Activated T-helper 1 cell treated with anti-CD3 and anti-CD28 coated beads, Interleukin-2, amount 50 U/mL, for 16 hours (primary cell): ENCODE measurements around the gene RBCK1.

Experiments used
- DNase-seq, 2 donors: peaks; one replicate each; pipeline ENCODE4 v3.0.0-alpha.2; 2020; ENCODE audit warnings: low read depth in 1 of 2, low spot score in 1 of 2

The RBCK1 gene

GRCh38 chr20:416950-417800, 9.1 kb downstream of the RBCK1 start:
- no peak for DNase-seq

- no peak for DNase-seq
These were observed 9.8 kb downstream of the RBCK1 start for GRCh38 chr20:417801-418342.

DNA sequence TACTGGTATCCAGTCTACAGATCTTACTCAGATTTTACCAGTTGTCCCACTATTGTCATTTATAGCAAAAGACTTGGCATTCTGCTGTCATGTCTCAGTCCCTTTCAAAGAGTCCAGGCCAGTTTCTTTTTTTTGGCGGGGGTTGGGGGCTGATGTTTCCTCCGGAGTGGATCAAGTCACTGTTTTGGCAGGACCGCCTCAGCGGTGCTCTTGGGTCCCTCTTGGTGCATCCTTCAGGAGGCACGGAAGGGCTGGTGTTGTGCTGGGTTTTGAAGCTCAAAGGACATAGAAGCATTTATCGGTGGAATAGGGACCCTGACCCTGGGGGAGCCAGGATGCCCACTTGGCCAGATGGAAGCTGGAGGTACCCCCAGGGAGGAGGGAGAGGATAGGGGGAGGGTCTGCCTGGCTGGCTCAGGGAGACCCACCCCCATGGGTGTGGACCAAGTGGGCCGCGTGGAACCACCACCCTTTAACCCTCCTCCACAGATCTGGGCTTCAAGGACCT, 10.8 kb downstream of the RBCK1 start:
- DNase-seq: no peak

- no peak for DNase-seq
These were observed 11.6 kb downstream of the RBCK1 start for GRCh38 chr20:419556-420165.

- no peak for DNase-seq
These were observed 12.1 kb downstream of the RBCK1 start for GRCh38 chr20:420166-420620.

- DNase-seq: no peak
These were observed 12.8 kb downstream of the RBCK1 start for GRCh38 chr20:420721-421574.

- no peak for DNase-seq
These were observed 13.7 kb downstream of the RBCK1 start for GRCh38 chr20:421685-422250.

DNA sequence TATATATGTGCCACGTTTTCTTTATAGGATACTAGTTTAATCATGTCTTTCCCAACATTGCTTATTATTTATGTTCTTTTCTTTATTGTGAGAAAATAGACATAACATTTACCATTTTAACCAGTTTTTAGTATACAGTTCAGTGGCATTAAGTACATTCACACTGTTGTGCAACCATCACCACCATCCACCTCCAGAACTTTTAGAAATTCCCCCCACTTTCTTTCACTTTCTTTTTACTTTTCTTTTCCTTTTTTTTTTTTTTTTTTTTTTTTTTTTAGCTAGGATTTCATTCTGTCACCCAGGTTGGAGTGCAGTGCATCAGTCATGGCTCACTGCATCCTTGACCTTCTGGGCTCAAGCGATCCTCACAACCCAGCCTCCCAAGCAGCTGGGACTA, 18.5 kb downstream of the RBCK1 start:
- DNase-seq: no peak

GRCh38 chr20:427401-427800, 19.3 kb downstream of the RBCK1 start:
- no peak for DNase-seq

- DNase-seq: no peak
These were observed 20.0 kb downstream of the RBCK1 start for GRCh38 chr20:427849-428657.

DNA sequence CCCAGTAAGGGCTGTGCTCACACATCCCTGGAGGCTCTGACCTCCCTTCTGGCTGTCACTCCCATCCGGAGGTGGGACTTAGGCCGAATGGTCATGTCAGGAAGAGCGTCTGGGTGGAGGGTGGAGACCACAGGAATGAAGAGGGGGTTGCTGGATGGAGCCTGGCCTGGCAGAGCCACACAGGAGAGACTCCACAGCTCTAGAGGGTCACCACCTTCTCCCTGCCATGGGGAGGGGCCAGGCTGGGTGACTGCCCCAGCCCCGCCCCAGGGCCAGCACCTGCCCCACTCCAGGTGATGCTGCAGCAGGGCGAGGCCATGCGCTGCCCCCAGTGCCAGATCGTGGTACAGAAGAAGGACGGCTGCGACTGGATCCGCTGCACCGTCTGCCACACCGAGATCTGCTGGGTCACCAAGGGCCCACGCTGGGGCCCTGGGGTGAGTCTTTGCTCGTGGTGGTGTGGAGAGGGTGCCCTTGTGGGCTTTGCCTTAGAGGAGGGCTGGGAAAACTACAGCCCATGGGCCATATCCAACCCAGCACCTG, 20.6 kb downstream of the RBCK1 start:
- no peak for DNase-seq

- DNase-seq: no peak
These were observed 22.2 kb downstream of the RBCK1 start for GRCh38 chr20:430091-430999.

DNA sequence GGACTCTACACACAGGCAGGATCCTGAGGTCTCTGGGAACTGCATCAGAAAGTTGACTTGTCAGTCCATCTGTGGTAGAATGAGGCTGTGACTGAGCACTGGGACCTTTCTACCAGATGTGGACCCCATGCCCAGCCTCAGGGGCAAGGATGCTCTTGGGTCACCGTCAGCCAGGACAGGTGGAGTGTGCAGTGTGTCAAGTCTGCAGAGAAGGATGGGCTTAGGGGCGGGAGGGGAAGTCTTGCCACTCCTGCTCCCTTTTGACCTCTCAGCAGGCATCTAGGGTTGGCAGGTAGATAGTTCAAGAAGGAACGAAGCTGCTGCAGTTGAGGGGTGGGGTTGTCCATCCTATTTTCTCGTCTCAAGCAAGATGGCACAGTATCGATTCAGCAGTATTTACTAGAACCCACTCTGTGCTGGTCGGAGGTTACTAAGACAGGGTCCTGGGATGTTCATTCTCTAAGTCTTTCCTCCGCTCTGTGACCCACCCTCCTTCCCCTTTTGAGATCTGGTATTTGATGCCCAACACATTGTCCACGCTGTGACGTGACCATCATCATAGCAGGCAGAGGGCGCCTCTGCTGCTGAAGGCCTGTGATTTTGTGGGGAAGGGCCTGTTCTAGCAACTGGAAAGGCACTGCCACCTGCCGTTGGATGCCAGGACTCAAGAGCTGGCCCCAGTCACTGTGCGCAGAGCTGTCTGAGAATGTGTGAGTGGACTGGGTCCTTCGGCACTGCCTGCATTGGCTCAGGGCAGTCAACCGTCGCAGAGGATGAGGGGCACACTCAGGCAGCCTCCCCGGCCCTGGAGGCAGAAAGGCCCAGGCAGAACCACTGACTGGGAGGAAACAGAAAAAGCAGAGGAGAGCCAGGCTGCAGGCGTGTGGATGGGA, 23.2 kb downstream of the RBCK1 start:
- no peak for DNase-seq

- no peak for DNase-seq
These were observed 24.1 kb downstream of the RBCK1 start for GRCh38 chr20:432208-432607.

DNA sequence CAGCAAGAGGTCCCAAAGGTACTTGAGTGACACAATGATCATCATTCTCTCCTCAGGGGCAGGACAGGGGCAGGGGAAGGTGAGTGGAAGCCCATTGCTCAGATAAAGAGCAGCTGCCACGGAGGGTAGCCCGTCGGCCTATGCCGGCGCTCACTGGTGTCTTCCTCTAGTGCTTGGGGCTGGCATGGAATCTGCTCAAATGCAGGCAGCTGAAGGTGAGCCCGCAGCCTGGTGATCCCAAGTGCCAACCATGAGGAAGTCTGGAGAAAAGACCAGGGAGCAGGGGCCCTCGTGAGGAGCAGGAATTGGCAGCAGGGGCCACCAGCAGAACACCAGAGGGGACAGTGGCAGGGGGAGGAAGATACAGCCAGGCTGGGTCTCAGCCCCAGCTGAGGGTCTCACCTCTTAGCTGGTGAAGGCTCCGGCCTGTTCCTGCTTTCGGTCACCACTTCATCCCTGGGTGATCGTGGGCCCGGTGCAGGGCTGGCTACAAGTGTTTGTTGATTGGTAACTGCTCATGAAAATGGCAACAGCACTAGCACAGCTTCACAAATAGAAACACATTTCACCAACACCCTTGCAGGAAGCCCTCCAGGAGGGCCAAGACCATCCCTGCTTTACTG, 24.7 kb downstream of the RBCK1 start:
- DNase-seq: no peak

- peak in 1 of 2 donors; percentile 46 for DNase-seq
These were observed 25.3 kb downstream of the RBCK1 start for GRCh38 chr20:433300-433975.

DNA sequence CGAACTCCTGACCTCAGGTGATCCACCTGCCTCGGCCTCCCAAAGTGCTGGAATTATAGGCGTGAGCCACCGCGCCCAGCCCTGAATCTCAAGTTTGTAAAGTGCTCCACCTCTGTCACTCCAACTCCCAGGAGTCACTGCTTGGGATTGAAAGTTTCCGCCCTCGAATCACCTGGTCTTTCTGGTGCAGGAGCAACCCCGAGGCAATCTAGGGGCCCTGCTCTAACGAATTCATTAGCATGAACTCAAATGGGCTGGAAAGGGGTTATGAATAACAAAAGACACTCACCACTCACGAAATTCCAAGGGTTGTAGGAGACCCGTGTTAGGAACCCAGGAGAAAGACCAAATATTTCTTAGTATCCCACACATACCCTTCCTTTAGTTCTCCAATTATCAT, 26.1 kb downstream of the RBCK1 start:
- no peak for DNase-seq
